IMR-90 (cell line): Measurements from ENCODE around the gene MCF2L2. TPM values are rescaled to one million over a fixed set of nuclear protein-coding genes. Genes with fewer than 3 reads are reported as not detected.

ENCODE experiments used
- ATAC-seq: fragments of 200-7000 bp; cut with Tn5 transposase; 2 replicates; pipeline ENCODE4 v1.9.1; 2020; ENCODE audit warnings: low read depth, mild to moderate bottlenecking, moderate library complexity
- BruUV-seq: library from RNA; stranded (reverse); fragments of 400-500 nt; replicated peaks from 2 replicates; lab custom pipeline; 2021; lab: Mats Ljungman, UMichigan
- CTCF ChIA-PET: fragments of 300-600 bp; formaldehyde crosslinking; extraction: SDS; loops from one replicate; lab custom pipeline; 2021; ENCODE audit warnings: antibody characterized with exemption; lab: Yijun Ruan, JAX
- POLR2A ChIA-PET: fragments of 300-600 bp; sonication (Branson Sonifier 250); formaldehyde crosslinking; loops from one replicate; lab custom pipeline; 2022; ENCODE audit warnings: antibody characterized with exemption; ENCODE audit not compliant: unreplicated experiment; lab: Charles Lee
- DNase-seq: peaks from one replicate; pipeline ENCODE4 v3.0.0; 2013
- H2AFZ ChIP-seq: replicated peaks from 2 replicates; pipeline ENCODE3; 2013; ENCODE audit warnings: low read length, mild to moderate bottlenecking; ENCODE audit not compliant: poor library complexity
- H2AK5ac ChIP-seq: 2 replicates; pipeline ENCODE4 v1.6.1; 2013; ENCODE audit warnings: low read depth, low read length, inconsistent platforms
- H2AK9ac ChIP-seq: replicated peaks from 2 replicates; pipeline ENCODE3; 2013; ENCODE audit warnings: mild to moderate bottlenecking, low read depth, low read length, moderate library complexity; ENCODE audit not compliant: poor library complexity
- H2BK120ac ChIP-seq: 2 replicates; pipeline ENCODE4 v1.6.1; 2013; ENCODE audit warnings: low read depth, low read length, inconsistent platforms
- H2BK15ac ChIP-seq: 3 replicates; pipeline ENCODE4 v1.6.1; 2013; ENCODE audit warnings: low read depth, low read length, inconsistent platforms
- H2BK20ac ChIP-seq: 2 replicates; pipeline ENCODE4 v1.6.1; 2013; ENCODE audit warnings: low read depth, mild to moderate bottlenecking, inconsistent platforms, low read length, moderate library complexity
- H2BK5ac ChIP-seq: 2 replicates; pipeline ENCODE4 v1.6.1; 2013; ENCODE audit warnings: mild to moderate bottlenecking, low read depth, low read length, inconsistent platforms; ENCODE audit not compliant: poor library complexity, severe bottlenecking
- H3K14ac ChIP-seq: replicated peaks from 2 replicates; pipeline ENCODE4 v1.6.1; 2013; ENCODE audit warnings: low read depth, low read length, inconsistent platforms
- H3K18ac ChIP-seq: 2 replicates; pipeline ENCODE4 v1.6.1; 2013; ENCODE audit warnings: low read depth, low read length, control low read depth
- H3K23ac ChIP-seq: 2 replicates; pipeline ENCODE4 v1.6.1; 2013; ENCODE audit warnings: low read depth, low read length, inconsistent platforms
- H3K27ac ChIP-seq: 2 replicates; pipeline ENCODE4 v1.5.1; 2013; ENCODE audit warnings: mild to moderate bottlenecking, control low read depth, low read length; ENCODE audit not compliant: insufficient read depth
- H3K27me3 ChIP-seq: 2 replicates; pipeline ENCODE4 v1.6.1; 2013; ENCODE audit warnings: low read length; ENCODE audit not compliant: control insufficient read depth, insufficient read depth
- H3K36me3 ChIP-seq: 2 replicates; pipeline ENCODE4 v1.6.1; 2013; ENCODE audit warnings: low read length, mixed read lengths; ENCODE audit not compliant: control insufficient read depth, insufficient read depth
- H3K4ac ChIP-seq: 2 replicates; pipeline ENCODE4 v1.6.1; 2013; ENCODE audit warnings: low read depth, low read length, inconsistent platforms
- H3K4me1 ChIP-seq: 2 replicates; pipeline ENCODE4 v1.6.1; 2013; ENCODE audit warnings: low read length, mixed read lengths; ENCODE audit not compliant: control insufficient read depth, insufficient read depth
- H3K4me2 ChIP-seq: 2 replicates; pipeline ENCODE4 v1.6.1; 2013; ENCODE audit warnings: low read depth, mild to moderate bottlenecking, control low read depth, low read length, moderate library complexity
- H3K4me3 ChIP-seq: 2 replicates; pipeline ENCODE4 v1.5.1; 2013; ENCODE audit warnings: low read depth, mild to moderate bottlenecking, control low read depth, low read length, moderate library complexity; ENCODE audit not compliant: insufficient read depth
- H3K56ac ChIP-seq: 2 replicates; pipeline ENCODE4 v1.6.1; 2013; ENCODE audit warnings: low read length, inconsistent platforms; ENCODE audit not compliant: insufficient read depth; ENCODE audit errors: extremely low read depth
- H3K79me1 ChIP-seq, 2 experiments: 2 replicates each; pipeline ENCODE4 v1.6.1; 2013; ENCODE audit warnings: low read length in 2 of 2, inconsistent platforms in 1 of 2, low read depth in 1 of 2
- H3K9ac ChIP-seq: 2 replicates; pipeline ENCODE4 v1.6.1; 2013; ENCODE audit warnings: low read depth, low read length, control low read depth
- H3K9me1 ChIP-seq: 2 replicates; pipeline ENCODE4 v1.6.1; 2013; ENCODE audit warnings: low read length, inconsistent platforms; ENCODE audit not compliant: insufficient read depth
- H3K9me3 ChIP-seq: 2 replicates; pipeline ENCODE4 v1.6.1; 2013; ENCODE audit warnings: low read length; ENCODE audit not compliant: control insufficient read depth, insufficient read depth
- H4K20me1 ChIP-seq: 2 replicates; pipeline ENCODE4 v1.6.1; 2013; ENCODE audit warnings: low read length, inconsistent platforms; ENCODE audit not compliant: insufficient read depth
- H4K5ac ChIP-seq: 2 replicates; pipeline ENCODE4 v1.6.1; 2013; ENCODE audit warnings: mild to moderate bottlenecking, low read depth, low read length, control low read depth
- H4K8ac ChIP-seq, 2 experiments: 2 replicates each; pipeline ENCODE4 v1.6.1; 2013; ENCODE audit warnings: low read depth in 2 of 2, low read length in 2 of 2, control low read depth in 1 of 2, inconsistent platforms in 1 of 2
- H4K91ac ChIP-seq: 2 replicates; pipeline ENCODE4 v1.6.1; 2013; ENCODE audit warnings: low read depth, low read length, inconsistent platforms; ENCODE audit not compliant: insufficient read depth
- BHLHE40 ChIP-seq: fragments of 150-350 bp; IDR thresholded peaks from 2 replicates; pipeline ENCODE4 v1.6.1; 2016; ENCODE audit warnings: mild to moderate bottlenecking, low read depth, low read length
- CEBPB ChIP-seq: IDR thresholded peaks from 2 replicates; pipeline ENCODE4 v1.6.1; 2012; ENCODE audit warnings: low read depth, low read length, improper control_type of control experiment
- CHD1 ChIP-seq: IDR thresholded peaks from 2 replicates; pipeline ENCODE4 v1.6.1; 2012; ENCODE audit warnings: low read depth, low read length, improper control_type of control experiment
- CTCF ChIP-seq: conservative IDR thresholded peaks from 2 replicates; pipeline ENCODE4 v1.5.1; 2012; ENCODE audit warnings: mild to moderate bottlenecking, low read depth, low read length, improper control_type of control experiment
- FOS ChIP-seq: fragments of 150-350 bp; IDR thresholded peaks from 2 replicates; pipeline ENCODE4 v1.6.1; 2016; ENCODE audit warnings: low read depth, low read length
- MAFK ChIP-seq: IDR thresholded peaks from 2 replicates; pipeline ENCODE4 v1.6.1; 2012; ENCODE audit warnings: low read depth, low read length, improper control_type of control experiment
- MAZ ChIP-seq: IDR thresholded peaks from 2 replicates; pipeline ENCODE4 v1.6.1; 2012; ENCODE audit warnings: low read depth, mild to moderate bottlenecking, low read length, improper control_type of control experiment, moderate library complexity, borderline replicate concordance
- MXI1 ChIP-seq: IDR thresholded peaks from 2 replicates; pipeline ENCODE4 v1.6.1; 2012; ENCODE audit warnings: low read depth, mild to moderate bottlenecking, low read length, moderate library complexity, borderline replicate concordance
- POLR2A ChIP-seq: IDR thresholded peaks from 2 replicates; pipeline ENCODE4 v1.6.1; 2012; ENCODE audit warnings: mild to moderate bottlenecking, low read depth, low read length
- RFX5 ChIP-seq: IDR thresholded peaks from 2 replicates; pipeline ENCODE4 v1.8.0; 2012; ENCODE audit warnings: low read depth, mild to moderate bottlenecking, low read length, moderate library complexity
- SMC3 ChIP-seq: fragments of 150-350 bp; IDR thresholded peaks from 2 replicates; pipeline ENCODE4 v1.6.1; 2016; ENCODE audit warnings: low read depth, mild to moderate bottlenecking, antibody characterized with exemption, low read length, moderate library complexity
- WGBS, 2 experiments: methylation state at CpG; one replicate each; pipeline versions ENCODE4 v1.1.5 to v1.1.7; 2013; ENCODE audit warnings: missing lambda C conversion rate in 2 of 2; ENCODE audit not compliant: insufficient read length in 1 of 2; ENCODE audit errors: extremely low coverage in 2 of 2; 5-methylcytosine and 5-hydroxymethylcytosine counted together
- dilution Hi-C: fragments of 300-500 bp; cut with HindIII; formaldehyde crosslinking; loops from one replicate; pipeline ENCODE4 v1.14.3; 2018; ENCODE audit warnings: low sequenced_read_pairs; ENCODE audit not compliant: unreplicated experiment
- in situ Hi-C: fragments of 300-500 bp; cut with MboI; formaldehyde crosslinking; loops from 3 replicates; pipeline ENCODE4 v1.14.3; 2019; ENCODE audit warnings: low sequenced_read_pairs, inconsistent platforms, mixed read lengths
- intact Hi-C: fragments of 100-400 bp; cut with micrococcal nuclease; formaldehyde crosslinking; loops from 2 replicates; pipeline ENCODE4 v1.10.0; 2022
- polyA plus RNA-seq, 3 experiments: library from polyadenylated mRNA; depleted of rRNA; stranded (reverse); fragments of >200 nt; gene quantifications; 2 replicates each; pipeline ENCODE4 v1.2.3, GENCODE V29; 2012; ENCODE audit warnings: low replicate concordance in 1 of 3
- total RNA-seq: library from RNA; depleted of rRNA; stranded (reverse); fragments of >200 nt; gene quantifications from 2 replicates; pipeline ENCODE4 v1.2.3, GENCODE V29; 2012
- TF ChIP-seq, protein P1 (sequence below): fragments of 150-350 bp; IDR thresholded peaks from 2 replicates; pipeline ENCODE4 v1.6.1; 2017; ENCODE audit warnings: mild to moderate bottlenecking, antibody characterized with exemption, low read length, low read depth
- TF ChIP-seq, protein P2 (sequence below): fragments of 150-350 bp; IDR thresholded peaks from 2 replicates; pipeline ENCODE4 v1.6.1; 2016; ENCODE audit warnings: low read depth, mild to moderate bottlenecking, low read length, moderate library complexity, borderline replicate concordance

The MCF2L2 gene
- total and polyA plus RNA-seq, 2 of the 4 experiments (the other 2 are of a cell fraction), result under 0.01 TPM; not detected in 1

- dilution Hi-C loops, result no loop called here
- POLR2A ChIA-PET, result no interaction called here
- TF ChIP-seq, protein P1, sequence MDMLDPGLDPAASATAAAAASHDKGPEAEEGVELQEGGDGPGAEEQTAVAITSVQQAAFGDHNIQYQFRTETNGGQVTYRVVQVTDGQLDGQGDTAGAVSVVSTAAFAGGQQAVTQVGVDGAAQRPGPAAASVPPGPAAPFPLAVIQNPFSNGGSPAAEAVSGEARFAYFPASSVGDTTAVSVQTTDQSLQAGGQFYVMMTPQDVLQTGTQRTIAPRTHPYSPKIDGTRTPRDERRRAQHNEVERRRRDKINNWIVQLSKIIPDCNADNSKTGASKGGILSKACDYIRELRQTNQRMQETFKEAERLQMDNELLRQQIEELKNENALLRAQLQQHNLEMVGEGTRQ, result no peak
- TF ChIP-seq MXI1, result no peak
- no peak for TF ChIP-seq MAZ
- TF ChIP-seq CHD1, result no peak
- TF ChIP-seq SMC3, result no peak
- TF ChIP-seq POLR2A, result no peak
- TF ChIP-seq RFX5, result no peak
- no peak for TF ChIP-seq CEBPB
- TF ChIP-seq, protein P2, sequence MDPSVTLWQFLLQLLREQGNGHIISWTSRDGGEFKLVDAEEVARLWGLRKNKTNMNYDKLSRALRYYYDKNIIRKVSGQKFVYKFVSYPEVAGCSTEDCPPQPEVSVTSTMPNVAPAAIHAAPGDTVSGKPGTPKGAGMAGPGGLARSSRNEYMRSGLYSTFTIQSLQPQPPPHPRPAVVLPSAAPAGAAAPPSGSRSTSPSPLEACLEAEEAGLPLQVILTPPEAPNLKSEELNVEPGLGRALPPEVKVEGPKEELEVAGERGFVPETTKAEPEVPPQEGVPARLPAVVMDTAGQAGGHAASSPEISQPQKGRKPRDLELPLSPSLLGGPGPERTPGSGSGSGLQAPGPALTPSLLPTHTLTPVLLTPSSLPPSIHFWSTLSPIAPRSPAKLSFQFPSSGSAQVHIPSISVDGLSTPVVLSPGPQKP, result no peak
- no peak for TF ChIP-seq MAFK
- TF ChIP-seq BHLHE40, result no peak
- no peak for TF ChIP-seq CTCF
- no peak for TF ChIP-seq FOS
These were observed 275.0 kb downstream of the MCF2L2 start for GRCh38 chr3:183153210-183153950.

More at GRCh38 chr3:183153210-183153950, 275.0 kb downstream of the MCF2L2 start:
- no peak overlapping the region for H4K8ac ChIP-seq
- H3K23ac ChIP-seq, result no peak overlapping the region
- H3K4me1 ChIP-seq, result no peaks in the 10 kb centered on the region; the same call in 1 of the 2 replicates
- CTCF ChIA-PET, result no interaction called here
- H3K9ac ChIP-seq, result no peak overlapping the region
- no peak overlapping the region for H3K18ac ChIP-seq
- H3K4me3 ChIP-seq, result no peak overlapping the region
- no peak overlapping the region for H4K91ac ChIP-seq
- no peak for ATAC-seq
- H2BK20ac ChIP-seq, result no peak overlapping the region
- H3K9me1 ChIP-seq, result no peaks in the 10 kb centered on the region
- no peaks in the 10 kb centered on the region for H4K20me1 ChIP-seq
- H3K4ac ChIP-seq, result no peak overlapping the region
- intact Hi-C loops, result no loop called here
- H3K14ac ChIP-seq, result no peak overlapping the region
- H3K4me2 ChIP-seq, result no peak overlapping the region
- WGBS, 2 experiments, result 85% methylated on average over 4 of the region's 14 CpGs; no CpG with 5 or more reads in 1 of the 2 experiments
- in situ Hi-C loops, result no loop called here
- no peak for DNase-seq
- no peaks in the 10 kb centered on the region for H3K9me3 ChIP-seq
- no peak overlapping the region for H3K27ac ChIP-seq
- no TSS peak for BruUV-seq
- H3K27me3 ChIP-seq, result peaks cover 26% of the 10 kb centered on the region
- H2BK120ac ChIP-seq, result no peak overlapping the region
- H3K56ac ChIP-seq, result no peak overlapping the region
- H2BK15ac ChIP-seq, result no peak overlapping the region
- no peak overlapping the region for H2AFZ ChIP-seq
- H3K79me1 ChIP-seq, result no peaks in the 10 kb centered on the region
- no peak overlapping the region for H2BK5ac ChIP-seq
- H4K5ac ChIP-seq, result no peak overlapping the region
- no peak overlapping the region for H2AK5ac ChIP-seq
- H3K36me3 ChIP-seq, result no peaks in the 10 kb centered on the region
- H2AK9ac ChIP-seq, result no peak overlapping the region
